SKM-1 (cell line): ENCODE data around the gene CYP4F2.
"Not testable (repeated sequence)": the region's sequence is repeated elsewhere in the genome, so short reads cannot be mapped to it uniquely, and the experiment has no call there.

Experiments used
- DNase-seq: peaks from one replicate; lab custom pipeline; 2025; ENCODE audit not compliant: unreplicated experiment; lab: John Stamatoyannopoulos, UW

CYP4F2 gene

GRCh38 chr19:15859187-15859586 is 38.7 kb downstream of the CYP4F2 start:
- no peak for DNase-seq

- no peak for DNase-seq
Measured at GRCh38 chr19:15850385-15850784, 47.5 kb downstream of the CYP4F2 start.

GRCh38 chr19:15846923-15847322 is 51.0 kb downstream of the CYP4F2 start:
- no peak for DNase-seq

- not testable (repeated sequence) for DNase-seq
Measured at GRCh38 chr19:15843894-15844222, 54.0 kb downstream of the CYP4F2 start.

GRCh38 chr19:15843203-15843893 is 54.5 kb downstream of the CYP4F2 start:
- no peak for DNase-seq

- DNase-seq = no peak
Measured at GRCh38 chr19:15841875-15842569, 55.9 kb downstream of the CYP4F2 start.

- DNase-seq = no peak
Measured at GRCh38 chr19:15840833-15841232, 57.0 kb downstream of the CYP4F2 start.

- not testable (repeated sequence) for DNase-seq
Measured at GRCh38 chr19:15839888-15840287, 58.0 kb downstream of the CYP4F2 start.

- DNase-seq = no peak
Measured at GRCh38 chr19:15838351-15838750, 59.5 kb downstream of the CYP4F2 start.

GRCh38 chr19:15837221-15837731 is 60.6 kb downstream of the CYP4F2 start:
- no peak for DNase-seq

- DNase-seq = peak; percentile 95
Measured at GRCh38 chr19:15836330-15837220, 61.3 kb downstream of the CYP4F2 start.

- DNase-seq = not testable (repeated sequence)
Measured at GRCh38 chr19:15835565-15836329, 62.1 kb downstream of the CYP4F2 start.

GRCh38 chr19:15834232-15834631 is 63.6 kb downstream of the CYP4F2 start:
- DNase-seq = not testable (repeated sequence)

- DNase-seq = no peak
Measured at GRCh38 chr19:15831626-15832025, 66.2 kb downstream of the CYP4F2 start.

GRCh38 chr19:15829786-15830185 is 68.1 kb downstream of the CYP4F2 start:
- no peak for DNase-seq

GRCh38 chr19:15829306-15829698 is 68.6 kb downstream of the CYP4F2 start:
- DNase-seq = no peak

- DNase-seq = not testable (repeated sequence)
Measured at GRCh38 chr19:15828611-15829305, 69.1 kb downstream of the CYP4F2 start.

- DNase-seq = no peak
Measured at GRCh38 chr19:15828121-15828610, 69.7 kb downstream of the CYP4F2 start.
